ENCODE data around the gene ZNF98. TPM values are rescaled to one million over a fixed set of nuclear protein-coding genes. Genes with fewer than 3 reads are reported as not detected.

ZNF98 gene
- polyA plus RNA-seq, 1 donor from 2014 or later = not detected

- no peak overlapping the region for H3K9ac ChIP-seq (ENCODE audit: low read length)
- H3K9me3 ChIP-seq (ENCODE audit: low read length) = peaks cover 3% of the 10 kb centered on the region
- no peaks in the 10 kb centered on the region for H4K20me1 ChIP-seq (ENCODE audit: insufficient read depth)
- H3K9me2 ChIP-seq (ENCODE audit: insufficient read depth, low read length) = no peaks in the 10 kb centered on the region
- H3F3A ChIP-seq (ENCODE audit: insufficient read depth, low read length, poor library complexity, severe bottlenecking) = no peaks in the 10 kb centered on the region
- H3K36me3 ChIP-seq (ENCODE audit: insufficient read depth, low read length) = no peaks in the 10 kb centered on the region
- TF ChIP-seq EZH2 (IDR thresholded peaks at IDR 0.05; ENCODE audit: borderline replicate concordance, insufficient read depth, low read length, poor library complexity, severe bottlenecking) (no peak), EP300 (conservative IDR thresholded peaks at IDR 0.05; ENCODE audit: poor library complexity, severe bottlenecking) (no peak), MXI1 (conservative IDR thresholded peaks at IDR 0.05; ENCODE audit: poor library complexity, severe bottlenecking) (no peak), TAF1 (IDR thresholded peaks at IDR 0.05; ENCODE audit: low read depth) (no peak), SMC3 (conservative IDR thresholded peaks at IDR 0.05; ENCODE audit: poor library complexity) (no peak), POLR2AphosphoS5 (IDR thresholded peaks at IDR 0.05) (no peak), RAD21 (conservative IDR thresholded peaks at IDR 0.05) (no peak)
- TF ChIP-seq, protein P1, sequence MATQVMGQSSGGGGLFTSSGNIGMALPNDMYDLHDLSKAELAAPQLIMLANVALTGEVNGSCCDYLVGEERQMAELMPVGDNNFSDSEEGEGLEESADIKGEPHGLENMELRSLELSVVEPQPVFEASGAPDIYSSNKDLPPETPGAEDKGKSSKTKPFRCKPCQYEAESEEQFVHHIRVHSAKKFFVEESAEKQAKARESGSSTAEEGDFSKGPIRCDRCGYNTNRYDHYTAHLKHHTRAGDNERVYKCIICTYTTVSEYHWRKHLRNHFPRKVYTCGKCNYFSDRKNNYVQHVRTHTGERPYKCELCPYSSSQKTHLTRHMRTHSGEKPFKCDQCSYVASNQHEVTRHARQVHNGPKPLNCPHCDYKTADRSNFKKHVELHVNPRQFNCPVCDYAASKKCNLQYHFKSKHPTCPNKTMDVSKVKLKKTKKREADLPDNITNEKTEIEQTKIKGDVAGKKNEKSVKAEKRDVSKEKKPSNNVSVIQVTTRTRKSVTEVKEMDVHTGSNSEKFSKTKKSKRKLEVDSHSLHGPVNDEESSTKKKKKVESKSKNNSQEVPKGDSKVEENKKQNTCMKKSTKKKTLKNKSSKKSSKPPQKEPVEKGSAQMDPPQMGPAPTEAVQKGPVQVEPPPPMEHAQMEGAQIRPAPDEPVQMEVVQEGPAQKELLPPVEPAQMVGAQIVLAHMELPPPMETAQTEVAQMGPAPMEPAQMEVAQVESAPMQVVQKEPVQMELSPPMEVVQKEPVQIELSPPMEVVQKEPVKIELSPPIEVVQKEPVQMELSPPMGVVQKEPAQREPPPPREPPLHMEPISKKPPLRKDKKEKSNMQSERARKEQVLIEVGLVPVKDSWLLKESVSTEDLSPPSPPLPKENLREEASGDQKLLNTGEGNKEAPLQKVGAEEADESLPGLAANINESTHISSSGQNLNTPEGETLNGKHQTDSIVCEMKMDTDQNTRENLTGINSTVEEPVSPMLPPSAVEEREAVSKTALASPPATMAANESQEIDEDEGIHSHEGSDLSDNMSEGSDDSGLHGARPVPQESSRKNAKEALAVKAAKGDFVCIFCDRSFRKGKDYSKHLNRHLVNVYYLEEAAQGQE (IDR thresholded peaks at IDR 0.05; ENCODE audit: borderline replicate concordance) = no peak
- TF ChIP-seq, protein P2, sequence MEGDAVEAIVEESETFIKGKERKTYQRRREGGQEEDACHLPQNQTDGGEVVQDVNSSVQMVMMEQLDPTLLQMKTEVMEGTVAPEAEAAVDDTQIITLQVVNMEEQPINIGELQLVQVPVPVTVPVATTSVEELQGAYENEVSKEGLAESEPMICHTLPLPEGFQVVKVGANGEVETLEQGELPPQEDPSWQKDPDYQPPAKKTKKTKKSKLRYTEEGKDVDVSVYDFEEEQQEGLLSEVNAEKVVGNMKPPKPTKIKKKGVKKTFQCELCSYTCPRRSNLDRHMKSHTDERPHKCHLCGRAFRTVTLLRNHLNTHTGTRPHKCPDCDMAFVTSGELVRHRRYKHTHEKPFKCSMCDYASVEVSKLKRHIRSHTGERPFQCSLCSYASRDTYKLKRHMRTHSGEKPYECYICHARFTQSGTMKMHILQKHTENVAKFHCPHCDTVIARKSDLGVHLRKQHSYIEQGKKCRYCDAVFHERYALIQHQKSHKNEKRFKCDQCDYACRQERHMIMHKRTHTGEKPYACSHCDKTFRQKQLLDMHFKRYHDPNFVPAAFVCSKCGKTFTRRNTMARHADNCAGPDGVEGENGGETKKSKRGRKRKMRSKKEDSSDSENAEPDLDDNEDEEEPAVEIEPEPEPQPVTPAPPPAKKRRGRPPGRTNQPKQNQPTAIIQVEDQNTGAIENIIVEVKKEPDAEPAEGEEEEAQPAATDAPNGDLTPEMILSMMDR (IDR thresholded peaks at IDR 0.05; ENCODE audit: poor library complexity, severe bottlenecking) = no peak
- no peaks in the 10 kb centered on the region for H3K27me3 ChIP-seq (ENCODE audit: insufficient read depth, low read depth, low read length)
- H3K79me2 ChIP-seq (replicated peaks; ENCODE audit: insufficient read depth, low read length) = no peaks in the 10 kb centered on the region
- no peak overlapping the region for H3K4me3 ChIP-seq (ENCODE audit: low read length)
- H3K27ac ChIP-seq (ENCODE audit: low read length) = no peak overlapping the region
- H2AFZ ChIP-seq (ENCODE audit: low read depth, low read length) = no peak overlapping the region
- H3K4me2 ChIP-seq (ENCODE audit: low read length) = no peak overlapping the region
Measured at GRCh38 chr19:22427547-22427946, 5.4 kb upstream of the ZNF98 start.

DNA sequence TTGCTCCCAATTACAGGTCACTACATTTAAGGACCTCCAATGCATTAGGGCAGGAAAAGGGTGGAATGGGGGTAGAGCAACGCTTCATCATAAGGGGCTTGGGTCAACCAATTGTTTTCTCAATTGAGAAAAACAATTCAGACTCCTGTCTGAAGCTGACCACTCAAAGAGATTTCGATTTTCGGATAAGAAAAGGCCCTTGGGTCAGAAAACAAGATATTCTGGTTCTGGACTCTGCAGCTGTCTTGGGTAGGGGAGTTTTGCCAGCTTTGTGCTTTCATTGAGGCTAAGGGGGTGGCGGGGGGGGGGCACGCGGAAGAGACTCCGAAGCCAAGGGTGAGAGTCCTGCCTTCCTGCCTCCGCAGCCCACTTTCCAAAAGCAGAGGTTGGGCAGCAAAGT, 4.8 kb upstream of the ZNF98 start:
- H2AFZ ChIP-seq (ENCODE audit: low read depth, low read length) = no peak overlapping the region
- H3K4me3 ChIP-seq (ENCODE audit: low read length) = no peak overlapping the region
- H3K27me3 ChIP-seq (ENCODE audit: insufficient read depth, low read depth, low read length) = no peaks in the 10 kb centered on the region
- H3K9ac ChIP-seq (ENCODE audit: low read length) = no peak overlapping the region
- no peak overlapping the region for H3K4me2 ChIP-seq (ENCODE audit: low read length)
- no peaks in the 10 kb centered on the region for H4K20me1 ChIP-seq (ENCODE audit: insufficient read depth)
- H3K36me3 ChIP-seq (ENCODE audit: insufficient read depth, low read length) = no peaks in the 10 kb centered on the region
- H3K9me3 ChIP-seq (ENCODE audit: low read length) = peaks cover 5% of the 10 kb centered on the region
- no peaks in the 10 kb centered on the region for H3K79me2 ChIP-seq (replicated peaks; ENCODE audit: insufficient read depth, low read length)
- no peak overlapping the region for H3K27ac ChIP-seq (ENCODE audit: low read length)
- TF ChIP-seq SMC3 (conservative IDR thresholded peaks at IDR 0.05; ENCODE audit: poor library complexity) (no peak), MXI1 (conservative IDR thresholded peaks at IDR 0.05; ENCODE audit: poor library complexity, severe bottlenecking) (no peak), EP300 (conservative IDR thresholded peaks at IDR 0.05; ENCODE audit: poor library complexity, severe bottlenecking) (no peak), TAF1 (IDR thresholded peaks at IDR 0.05; ENCODE audit: low read depth) (no peak), POLR2AphosphoS5 (IDR thresholded peaks at IDR 0.05) (no peak), RAD21 (conservative IDR thresholded peaks at IDR 0.05) (no peak), EZH2 (IDR thresholded peaks at IDR 0.05; ENCODE audit: borderline replicate concordance, insufficient read depth, low read length, poor library complexity, severe bottlenecking) (no peak)
- TF ChIP-seq, protein P1 (IDR thresholded peaks at IDR 0.05; ENCODE audit: borderline replicate concordance) = no peak
- TF ChIP-seq, protein P2 (IDR thresholded peaks at IDR 0.05; ENCODE audit: poor library complexity, severe bottlenecking) = no peak
- no peaks in the 10 kb centered on the region for H3F3A ChIP-seq (ENCODE audit: insufficient read depth, low read length, poor library complexity, severe bottlenecking)
- H3K9me2 ChIP-seq (ENCODE audit: insufficient read depth, low read length) = no peaks in the 10 kb centered on the region

Measured in neural cell (in vitro differentiated cells).